Epithelial cell of prostate (primary cell): ENCODE results near the gene MCIDAS.

Experiments
- DNase-seq: peaks from one replicate; pipeline ENCODE4 v3.0.0-alpha.2; 2011; ENCODE audit warnings: low read depth, low spot score
- H3K27ac ChIP-seq: fragments of 450-650 bp; 2 replicates; pipeline ENCODE4 v1.5.1; 2017; ENCODE audit warnings: mild to moderate bottlenecking

Gene MCIDAS

GRCh38 chr5:55172051-55172899, 54.8 kb downstream of the MCIDAS start:
- H3K27ac ChIP-seq, result no peak overlapping the region
- DNase-seq, result peak; percentile 39

GRCh38 chr5:55171471-55171870, 55.6 kb downstream of the MCIDAS start:
- DNase-seq, result no peak
- no peak overlapping the region for H3K27ac ChIP-seq
